ENCODE measurements around the gene GDPD3. TPM values are rescaled to one million over a fixed set of nuclear protein-coding genes. Genes with fewer than 3 reads are reported as not detected.

GDPD3 gene
- total and polyA plus RNA-seq, 9 of the 15 experiments (the other 6 are each of a cell fraction or from before 2014, with no cell fraction given): 0.47 to 3.9 (median 1.1) TPM

DNA sequence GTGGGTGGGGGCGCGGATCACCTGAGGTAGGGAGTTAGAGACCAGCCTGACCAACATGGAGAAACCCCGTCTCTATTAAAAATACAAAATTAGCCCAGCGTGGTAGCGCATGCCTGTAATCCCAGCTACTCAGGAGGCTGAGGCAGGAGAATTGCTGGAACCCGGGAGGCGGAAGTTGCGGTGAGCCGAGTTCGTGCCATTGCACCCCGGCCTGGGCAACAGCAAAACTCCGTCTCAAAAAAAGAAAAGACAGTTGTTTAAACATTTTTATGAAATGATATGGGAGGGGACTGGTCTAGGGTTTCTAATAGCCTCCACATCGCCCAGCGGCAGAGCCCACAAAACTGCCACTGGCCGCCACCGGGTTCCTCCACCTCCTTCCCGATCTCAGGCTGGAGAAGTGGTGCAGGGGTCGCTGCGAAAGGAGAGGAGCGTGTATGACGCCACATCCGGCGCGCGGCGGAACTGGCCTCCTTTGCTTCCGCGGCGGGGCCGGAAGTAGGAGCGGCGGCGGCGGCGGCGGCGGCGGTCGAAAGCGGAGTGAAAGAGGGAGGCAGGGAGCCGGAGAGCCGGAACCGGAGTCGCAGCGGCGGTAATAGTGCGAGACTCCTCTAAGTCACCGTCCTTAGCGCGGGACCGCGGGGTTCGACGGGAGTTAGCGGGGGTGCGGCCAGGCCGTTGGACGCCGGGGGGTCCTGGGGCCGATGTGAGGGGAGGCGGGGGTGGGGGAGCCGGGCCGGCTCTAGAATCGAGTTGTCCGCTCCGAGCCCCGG, 37.6 kb downstream of the GDPD3 start, which contains the start of gene PPP4C (continued):
- TF ChIP-seq MYC (IDR thresholded peaks at IDR 0.05; ENCODE audit: low read depth, low read length) (peak; percentile 44; the same call in 1 of the 2 replicates), MYC (CRISPR knock-in tag; IDR thresholded peaks at IDR 0.05; ENCODE audit: borderline replicate concordance, low read depth) (peak; percentile 19; the same call in 1 of the 2 replicates), POU5F1 (IDR thresholded peaks at IDR 0.05; ENCODE audit: borderline replicate concordance, low read depth, low read length, partially characterized antibody) (peak; percentile 16), POLR2H (tag; IDR thresholded peaks at IDR 0.05; ENCODE audit: low read depth) (peak; percentile 94), ATF4 (CRISPR knock-in tag; IDR thresholded peaks at IDR 0.05) (0 out of 2 replicates have a peak, but pooled peaks have one; percentile 56), SIN3B (IDR thresholded peaks at IDR 0.05; ENCODE audit: low read depth) (peak; percentile 88), ZFP1 (CRISPR knock-in tag; IDR thresholded peaks at IDR 0.05) (no peak), ZBTB40 (IDR thresholded peaks at IDR 0.05) (peak; percentile 97), ZBTB40 (CRISPR knock-in tag; IDR thresholded peaks at IDR 0.05) (no peak), SUPT5H (IDR thresholded peaks at IDR 0.05) (peak; percentile 97)
- TF ChIP-seq, protein P1, sequence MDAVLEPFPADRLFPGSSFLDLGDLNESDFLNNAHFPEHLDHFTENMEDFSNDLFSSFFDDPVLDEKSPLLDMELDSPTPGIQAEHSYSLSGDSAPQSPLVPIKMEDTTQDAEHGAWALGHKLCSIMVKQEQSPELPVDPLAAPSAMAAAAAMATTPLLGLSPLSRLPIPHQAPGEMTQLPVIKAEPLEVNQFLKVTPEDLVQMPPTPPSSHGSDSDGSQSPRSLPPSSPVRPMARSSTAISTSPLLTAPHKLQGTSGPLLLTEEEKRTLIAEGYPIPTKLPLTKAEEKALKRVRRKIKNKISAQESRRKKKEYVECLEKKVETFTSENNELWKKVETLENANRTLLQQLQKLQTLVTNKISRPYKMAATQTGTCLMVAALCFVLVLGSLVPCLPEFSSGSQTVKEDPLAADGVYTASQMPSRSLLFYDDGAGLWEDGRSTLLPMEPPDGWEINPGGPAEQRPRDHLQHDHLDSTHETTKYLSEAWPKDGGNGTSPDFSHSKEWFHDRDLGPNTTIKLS (IDR thresholded peaks at IDR 0.05; ENCODE audit: borderline replicate concordance, low read depth): peak; percentile 70
- TF ChIP-seq, protein P2, sequence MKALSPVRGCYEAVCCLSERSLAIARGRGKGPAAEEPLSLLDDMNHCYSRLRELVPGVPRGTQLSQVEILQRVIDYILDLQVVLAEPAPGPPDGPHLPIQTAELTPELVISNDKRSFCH (CRISPR knock-in tag; IDR thresholded peaks at IDR 0.05): no peak
- TF ChIP-seq, protein P2 (tag; IDR thresholded peaks at IDR 0.05): no peak

Measured in K562 (cell line).